ENCODE measurements around the gene ZNF487. TPM values are rescaled to one million over a fixed set of nuclear protein-coding genes. Genes with fewer than 3 reads are reported as not detected.
"Not testable (repeated sequence)": the region's sequence is repeated elsewhere in the genome, so short reads cannot be mapped to it uniquely, and the experiment has no call there.

ZNF487 gene
- total RNA-seq, 1 donor from 2014 or later: 8.4 TPM

- Histone ChIP-seq H3K4me3 (ENCODE audit: low read length in 3 of 3) (no peak overlapping the region), H3K9me3 (ENCODE audit: control insufficient read depth in 3 of 3, low read length in 3 of 3) (no peaks in the 10 kb centered on the region), H3K27me3 (ENCODE audit: control insufficient read depth in 3 of 3, insufficient read depth in 3 of 3, low read length in 3 of 3) (no peaks in the 10 kb centered on the region), H3K4me1 (ENCODE audit: control insufficient read depth in 3 of 3, insufficient read depth in 3 of 3, low read length in 3 of 3) (peaks cover 13 to 16% (median 14%) of the 10 kb centered on the region in 3 donors), H3K9ac (ENCODE audit: low read depth in 1 of 3, low read length in 3 of 3) (no peak overlapping the region), H3K27ac (ENCODE audit: low read depth, low read length) (no peak overlapping the region), H3K36me3 (ENCODE audit: control insufficient read depth in 3 of 3, insufficient read depth in 3 of 3, low read length in 3 of 3) (no peaks in the 10 kb centered on the region)
Observed at GRCh38 chr10:43453266-43453831, 16.4 kb downstream of the ZNF487 start.

- H3K27ac ChIP-seq (ENCODE audit: low read depth, low read length); H3K27me3 ChIP-seq (ENCODE audit: control insufficient read depth in 3 of 3, insufficient read depth in 3 of 3, low read length in 3 of 3); H3K4me3 ChIP-seq (ENCODE audit: low read length in 3 of 3): not testable (repeated sequence)
Observed at GRCh38 chr10:43454025-43454424, 17.1 kb downstream of the ZNF487 start.

GRCh38 chr10:43456561-43456960 is 19.6 kb downstream of the ZNF487 start:
- H3K27ac ChIP-seq (ENCODE audit: low read depth, low read length): peak overlapping the region; percentile 79
- H3K9ac ChIP-seq (ENCODE audit: low read depth in 1 of 3, low read length in 3 of 3): peak overlapping the region; percentile 74 to 90 (median 89)
- peak overlapping the region in 2 of 3 donors; percentile 85 to 94 for H3K4me3 ChIP-seq (ENCODE audit: low read length in 3 of 3)
- not testable (repeated sequence) for H3K27me3 ChIP-seq (ENCODE audit: control insufficient read depth in 3 of 3, insufficient read depth in 3 of 3, low read length in 3 of 3); H3K9me3 ChIP-seq (ENCODE audit: control insufficient read depth in 3 of 3, low read length in 3 of 3); H3K36me3 ChIP-seq (ENCODE audit: control insufficient read depth in 3 of 3, insufficient read depth in 3 of 3, low read length in 3 of 3)
- peaks cover 13 to 16% (median 14%) of the 10 kb centered on the region in 3 donors for H3K4me1 ChIP-seq (ENCODE audit: control insufficient read depth in 3 of 3, insufficient read depth in 3 of 3, low read length in 3 of 3)

More at GRCh38 chr10:43454025-43454424, 17.1 kb downstream of the ZNF487 start:
- peaks cover 13 to 16% (median 14%) of the 10 kb centered on the region in 3 donors for H3K4me1 ChIP-seq (ENCODE audit: control insufficient read depth in 3 of 3, insufficient read depth in 3 of 3, low read length in 3 of 3)
- not testable (repeated sequence) for H3K9me3 ChIP-seq (ENCODE audit: control insufficient read depth in 3 of 3, low read length in 3 of 3); H3K36me3 ChIP-seq (ENCODE audit: control insufficient read depth in 3 of 3, insufficient read depth in 3 of 3, low read length in 3 of 3); H3K9ac ChIP-seq (ENCODE audit: low read depth in 1 of 3, low read length in 3 of 3)

GRCh38 chr10:43458227-43458626 is 21.3 kb downstream of the ZNF487 start:
- Histone ChIP-seq H3K27ac (ENCODE audit: low read depth, low read length) (no peak overlapping the region), H3K36me3 (ENCODE audit: control insufficient read depth in 3 of 3, insufficient read depth in 3 of 3, low read length in 3 of 3) (no peaks in the 10 kb centered on the region), H3K9ac (ENCODE audit: low read depth in 1 of 3, low read length in 3 of 3) (no peak overlapping the region), H3K4me1 (ENCODE audit: control insufficient read depth in 3 of 3, insufficient read depth in 3 of 3, low read length in 3 of 3) (peaks cover 13 to 16% (median 14%) of the 10 kb centered on the region in 3 donors), H3K27me3 (ENCODE audit: control insufficient read depth in 3 of 3, insufficient read depth in 3 of 3, low read length in 3 of 3) (no peaks in the 10 kb centered on the region), H3K9me3 (ENCODE audit: control insufficient read depth in 3 of 3, low read length in 3 of 3) (no peaks in the 10 kb centered on the region), H3K4me3 (ENCODE audit: low read length in 3 of 3) (no peak overlapping the region)

- H3K36me3 ChIP-seq (ENCODE audit: control insufficient read depth in 3 of 3, insufficient read depth in 3 of 3, low read length in 3 of 3): no peaks in the 10 kb centered on the region
- no peaks in the 10 kb centered on the region for H3K4me1 ChIP-seq (ENCODE audit: control insufficient read depth in 3 of 3, insufficient read depth in 3 of 3, low read length in 3 of 3)
- H3K4me3 ChIP-seq (ENCODE audit: low read length in 3 of 3): peak overlapping the region; percentile 17 to 69 (median 52)
- H3K27ac ChIP-seq (ENCODE audit: low read depth, low read length): no peak overlapping the region
- peak overlapping the region; percentile 40 to 74 (median 59) for H3K9ac ChIP-seq (ENCODE audit: low read depth in 1 of 3, low read length in 3 of 3)
- no peaks in the 10 kb centered on the region for H3K9me3 ChIP-seq (ENCODE audit: control insufficient read depth in 3 of 3, low read length in 3 of 3)
- no peaks in the 10 kb centered on the region for H3K27me3 ChIP-seq (ENCODE audit: control insufficient read depth in 3 of 3, insufficient read depth in 3 of 3, low read length in 3 of 3)
Observed at GRCh38 chr10:43461950-43462349, 25.0 kb downstream of the ZNF487 start.

- H3K4me3 ChIP-seq (ENCODE audit: low read length in 3 of 3); H3K4me1 ChIP-seq (ENCODE audit: control insufficient read depth in 3 of 3, insufficient read depth in 3 of 3, low read length in 3 of 3); H3K27me3 ChIP-seq (ENCODE audit: control insufficient read depth in 3 of 3, insufficient read depth in 3 of 3, low read length in 3 of 3); H3K27ac ChIP-seq (ENCODE audit: low read depth, low read length); H3K9me3 ChIP-seq (ENCODE audit: control insufficient read depth in 3 of 3, low read length in 3 of 3); H3K9ac ChIP-seq (ENCODE audit: low read depth in 1 of 3, low read length in 3 of 3); H3K36me3 ChIP-seq (ENCODE audit: control insufficient read depth in 3 of 3, insufficient read depth in 3 of 3, low read length in 3 of 3): not testable (repeated sequence)
Observed at GRCh38 chr10:43465086-43465735, 28.3 kb downstream of the ZNF487 start.

GRCh38 chr10:43465736-43466120 is 28.8 kb downstream of the ZNF487 start:
- H3K9me3 ChIP-seq (ENCODE audit: control insufficient read depth in 3 of 3, low read length in 3 of 3); H3K27ac ChIP-seq (ENCODE audit: low read depth, low read length); H3K27me3 ChIP-seq (ENCODE audit: control insufficient read depth in 3 of 3, insufficient read depth in 3 of 3, low read length in 3 of 3); H3K4me3 ChIP-seq (ENCODE audit: low read length in 3 of 3); H3K36me3 ChIP-seq (ENCODE audit: control insufficient read depth in 3 of 3, insufficient read depth in 3 of 3, low read length in 3 of 3); H3K4me1 ChIP-seq (ENCODE audit: control insufficient read depth in 3 of 3, insufficient read depth in 3 of 3, low read length in 3 of 3); H3K9ac ChIP-seq (ENCODE audit: low read depth in 1 of 3, low read length in 3 of 3): not testable (repeated sequence)

GRCh38 chr10:43471146-43471545 is 34.2 kb downstream of the ZNF487 start:
- no peaks in the 10 kb centered on the region for H3K9me3 ChIP-seq (ENCODE audit: control insufficient read depth in 3 of 3, low read length in 3 of 3)
- H3K4me1 ChIP-seq (ENCODE audit: control insufficient read depth in 3 of 3, insufficient read depth in 3 of 3, low read length in 3 of 3): no peaks in the 10 kb centered on the region
- H3K4me3 ChIP-seq (ENCODE audit: low read length in 3 of 3): no peak overlapping the region
- H3K9ac ChIP-seq (ENCODE audit: low read depth in 1 of 3, low read length in 3 of 3): no peak overlapping the region
- no peak overlapping the region for H3K27ac ChIP-seq (ENCODE audit: low read depth, low read length)
- no peaks in the 10 kb centered on the region for H3K36me3 ChIP-seq (ENCODE audit: control insufficient read depth in 3 of 3, insufficient read depth in 3 of 3, low read length in 3 of 3)
- no peaks in the 10 kb centered on the region for H3K27me3 ChIP-seq (ENCODE audit: control insufficient read depth in 3 of 3, insufficient read depth in 3 of 3, low read length in 3 of 3)

- H3K4me3 ChIP-seq (ENCODE audit: low read length in 3 of 3): no peak overlapping the region
- no peaks in the 10 kb centered on the region for H3K36me3 ChIP-seq (ENCODE audit: control insufficient read depth in 3 of 3, insufficient read depth in 3 of 3, low read length in 3 of 3)
- H3K4me1 ChIP-seq (ENCODE audit: control insufficient read depth in 3 of 3, insufficient read depth in 3 of 3, low read length in 3 of 3): no peaks in the 10 kb centered on the region
- no peak overlapping the region for H3K27ac ChIP-seq (ENCODE audit: low read depth, low read length)
- no peaks in the 10 kb centered on the region for H3K9me3 ChIP-seq (ENCODE audit: control insufficient read depth in 3 of 3, low read length in 3 of 3)
- H3K9ac ChIP-seq (ENCODE audit: low read depth in 1 of 3, low read length in 3 of 3): no peak overlapping the region
- H3K27me3 ChIP-seq (ENCODE audit: control insufficient read depth in 3 of 3, insufficient read depth in 3 of 3, low read length in 3 of 3): no peaks in the 10 kb centered on the region
Observed at GRCh38 chr10:43471935-43472720, 35.2 kb downstream of the ZNF487 start.

GRCh38 chr10:43479275-43479674 is 42.4 kb downstream of the ZNF487 start:
- Histone ChIP-seq H3K9ac (ENCODE audit: low read depth in 1 of 3, low read length in 3 of 3) (no peak overlapping the region), H3K27me3 (ENCODE audit: control insufficient read depth in 3 of 3, insufficient read depth in 3 of 3, low read length in 3 of 3) (no peaks in the 10 kb centered on the region), H3K36me3 (ENCODE audit: control insufficient read depth in 3 of 3, insufficient read depth in 3 of 3, low read length in 3 of 3) (peaks cover 0 to 12% (median 11%) of the 10 kb centered on the region in 3 donors), H3K9me3 (ENCODE audit: control insufficient read depth in 3 of 3, low read length in 3 of 3) (peaks cover 0 to 20% (median 9%) of the 10 kb centered on the region in 3 donors), H3K4me3 (ENCODE audit: low read length in 3 of 3) (no peak overlapping the region), H3K27ac (ENCODE audit: low read depth, low read length) (no peak overlapping the region), H3K4me1 (ENCODE audit: control insufficient read depth in 3 of 3, insufficient read depth in 3 of 3, low read length in 3 of 3) (no peaks in the 10 kb centered on the region)

Data from skeletal muscle tissue (tissue), 4 donors.